Esophagus squamous epithelium (tissue), 4 donors: ENCODE measurements around the gene NFAT5.
"Not testable (repeated sequence)": the region's sequence is repeated elsewhere in the genome, so short reads cannot be mapped to it uniquely, and the experiment has no call there.

ENCODE experiments used
- CTCF ChIP-seq, 6 experiments: fragments of 450-650 bp in 4 of 6; fragments of 200-600 bp in 2 of 6; sonication (generic) in 2 of 6; IDR thresholded peaks; one replicate each; pipeline ENCODE4 v1.5.1; 2016 to 2019; ENCODE audit warnings: antibody characterized with exemption in 6 of 6, mild to moderate bottlenecking in 4 of 6, moderate library complexity in 4 of 6
- POLR2A ChIP-seq, 4 donors: fragments of 450-650 bp; IDR thresholded peaks; one replicate each; pipeline ENCODE4 v1.6.1; 2017; ENCODE audit warnings: antibody characterized with exemption in 4 of 4, mild to moderate bottlenecking in 4 of 4, moderate library complexity in 3 of 4

- not testable (repeated sequence) for TF ChIP-seq POLR2A, CTCF (IDR thresholded peaks at IDR 0.05)
Observed at GRCh38 chr16:69546663-69547062, 19.1 kb upstream of the NFAT5 start.
